Body of pancreas (tissue), 4 donors: ENCODE data around the gene SLBP. TPM values are rescaled to one million over a fixed set of nuclear protein-coding genes. Genes with fewer than 3 reads are reported as not detected.

ENCODE experiments used
- ATAC-seq: fragments of 150-250 bp; one replicate; pipeline ENCODE4 v1.9.1; 2016
- DNase-seq, 4 donors: peaks; one replicate each; pipeline ENCODE4 v3.0.0-alpha.2; 2019
- H3K27ac ChIP-seq, 4 donors: fragments of 200-600 bp; sonication (generic); 1 replicate in 3 of 4; 2 replicates in 1 of 4; pipeline versions ENCODE4 v1.5.1 to v1.6.1; 2016 to 2019; ENCODE audit warnings: mild to moderate bottlenecking in 1 of 4, mixed read lengths in 1 of 4, moderate library complexity in 1 of 4
- H3K27me3 ChIP-seq, 2 donors: fragments of 200-600 bp; sonication (generic); one replicate each; pipeline ENCODE4 v1.6.0; 2016; ENCODE audit warnings: mild to moderate bottlenecking in 1 of 2
- H3K36me3 ChIP-seq, 2 donors: fragments of 200-600 bp; sonication (generic); replicated peaks in 1 of 2; 2 replicates each; pipeline ENCODE4 v1.5.1; 2016; ENCODE audit warnings: low read depth in 2 of 2; ENCODE audit not compliant: insufficient read depth in 1 of 2
- H3K4me1 ChIP-seq: fragments of 200-600 bp; sonication (generic); one replicate; pipeline ENCODE4 v1.6.0; 2016
- H3K4me3 ChIP-seq, 2 donors: fragments of 200-600 bp; sonication (generic); 1 replicate in 1 of 2; 2 replicates in 1 of 2; pipeline ENCODE4 v1.5.1; 2016 to 2019
- H3K9me3 ChIP-seq, 3 donors: fragments of 200-600 bp; sonication (generic); 1 replicate in 2 of 3; 2 replicates in 1 of 3; pipeline ENCODE4 v1.5.1; 2016
- CTCF ChIP-seq, 7 experiments: fragments of 450-650 bp in 4 of 7; fragments of 200-600 bp in 3 of 7; sonication (generic) in 3 of 7; IDR thresholded peaks; one replicate each; pipeline ENCODE4 v1.5.1; 2016 to 2019; ENCODE audit warnings: antibody characterized with exemption in 7 of 7
- POLR2A ChIP-seq, 3 donors: fragments of 450-650 bp; IDR thresholded peaks; one replicate each; pipeline ENCODE4 v1.6.1; 2016; ENCODE audit warnings: antibody characterized with exemption in 3 of 3, mild to moderate bottlenecking in 2 of 3
- WGBS, 2 donors: methylation state at CpG; one replicate each; pipeline ENCODE4 v1.1.5; 2017; 5-methylcytosine and 5-hydroxymethylcytosine counted together
- intact Hi-C: fragments of 100-400 bp; cut with DNase I; formaldehyde crosslinking; loops from one replicate; pipeline ENCODE4 v1.15.1; 2023
- total RNA-seq, 2 donors: library from RNA; depleted of rRNA; stranded (reverse); fragments of >200 nt; gene quantifications; one replicate each; pipeline ENCODE4 v1.1.0, GENCODE V29; 2016

The SLBP gene
- total RNA-seq = 10 to 100 TPM; 23.7 to 26.2 TPM

- Histone ChIP-seq H3K27ac (peak within 1 kb of the TSS; percentile 82 to 100 (median 100)), H3K27me3 (no peaks in the 10 kb centered on the region), H3K4me3 (peak within 1 kb of the TSS; percentile 75 to 77), H3K9me3 (no peaks in the 10 kb centered on the region), H3K4me1 (peaks cover 70% of the 10 kb centered on the region), H3K36me3 (no peaks in the 10 kb centered on the region)
- 0% methylated on average over 2 to 91 of the region's 98 CpGs for WGBS, 2 donors
- ATAC-seq (peak; percentile 91), DNase-seq (peak; percentile 98 to 99 (median 98))
- intact Hi-C loops = no loop called here
- peak in 1 of 7 experiments; percentile 5 for TF ChIP-seq CTCF (IDR thresholded peaks at IDR 0.05)
- TF ChIP-seq POLR2A (IDR thresholded peaks at IDR 0.05) = peak; percentile 67 to 92 (median 81)
Observed at GRCh38 chr4:1712216-1713002, at the start of gene SLBP. Gene SLBP, minus strand, starts transcription at chr4:1712319. Its CDS starts 131 bp downstream, at chr4:1712188.

GRCh38 chr4:1761130-1761689, 49.1 kb upstream of the SLBP start:
- intact Hi-C loops = no loop called here
- 44 to 47% methylated on average over 3 to 13 of the region's 32 CpGs for WGBS, 2 donors

GRCh38 chr4:1760521-1761071, 48.5 kb upstream of the SLBP start:
- H3K4me1 ChIP-seq = peaks cover 33% of the 10 kb centered on the region
- 26 to 30% methylated on average over 7 to 11 of the region's 25 CpGs for WGBS, 2 donors
- intact Hi-C loops = no loop called here
- DNase-seq (no peak), ATAC-seq (no peak)
- no peaks in the 10 kb centered on the region for H3K9me3 ChIP-seq
- TF ChIP-seq POLR2A (IDR thresholded peaks at IDR 0.05) (no peak), CTCF (IDR thresholded peaks at IDR 0.05) (no peak)
- no peaks in the 10 kb centered on the region for H3K36me3 ChIP-seq
- H3K4me3 ChIP-seq = no peak overlapping the region
- no peaks in the 10 kb centered on the region for H3K27me3 ChIP-seq
- no peak overlapping the region for H3K27ac ChIP-seq

More at GRCh38 chr4:1761130-1761689, 49.1 kb upstream of the SLBP start:
- no peaks in the 10 kb centered on the region for H3K9me3 ChIP-seq
- peaks cover 39% of the 10 kb centered on the region for H3K4me1 ChIP-seq
- H3K36me3 ChIP-seq = no peaks in the 10 kb centered on the region
- TF ChIP-seq POLR2A (IDR thresholded peaks at IDR 0.05) = no peak
- TF ChIP-seq CTCF (IDR thresholded peaks at IDR 0.05) = no peak
- ATAC-seq = no peak
- H3K27me3 ChIP-seq = no peaks in the 10 kb centered on the region
- no peak for DNase-seq
- no peak overlapping the region for H3K27ac ChIP-seq
- no peak overlapping the region for H3K4me3 ChIP-seq

- no peaks in the 10 kb centered on the region for H3K9me3 ChIP-seq
- H3K27ac ChIP-seq = no peak overlapping the region
- H3K36me3 ChIP-seq = no peaks in the 10 kb centered on the region
- TF ChIP-seq POLR2A (IDR thresholded peaks at IDR 0.05) = no peak
- TF ChIP-seq CTCF (IDR thresholded peaks at IDR 0.05) = no peak
- intact Hi-C loops = no loop called here
- H3K4me3 ChIP-seq = no peak overlapping the region
- ATAC-seq = no peak
- WGBS, 2 donors = 73 to 80% methylated on average over 2 to 13 of the region's 13 CpGs
- DNase-seq = no peak
- H3K4me1 ChIP-seq = peaks cover 25% of the 10 kb centered on the region
- H3K27me3 ChIP-seq = no peaks in the 10 kb centered on the region
Observed at GRCh38 chr4:1759818-1760223, 47.7 kb upstream of the SLBP start.
